ENCODE data around the gene NKX2-8. TPM values are rescaled to one million over a fixed set of nuclear protein-coding genes. Genes with fewer than 3 reads are reported as not detected.

The NKX2-8 gene
- total RNA-seq, result 0.86 TPM in 1 of 2 replicates, not detected in the other

DNA sequence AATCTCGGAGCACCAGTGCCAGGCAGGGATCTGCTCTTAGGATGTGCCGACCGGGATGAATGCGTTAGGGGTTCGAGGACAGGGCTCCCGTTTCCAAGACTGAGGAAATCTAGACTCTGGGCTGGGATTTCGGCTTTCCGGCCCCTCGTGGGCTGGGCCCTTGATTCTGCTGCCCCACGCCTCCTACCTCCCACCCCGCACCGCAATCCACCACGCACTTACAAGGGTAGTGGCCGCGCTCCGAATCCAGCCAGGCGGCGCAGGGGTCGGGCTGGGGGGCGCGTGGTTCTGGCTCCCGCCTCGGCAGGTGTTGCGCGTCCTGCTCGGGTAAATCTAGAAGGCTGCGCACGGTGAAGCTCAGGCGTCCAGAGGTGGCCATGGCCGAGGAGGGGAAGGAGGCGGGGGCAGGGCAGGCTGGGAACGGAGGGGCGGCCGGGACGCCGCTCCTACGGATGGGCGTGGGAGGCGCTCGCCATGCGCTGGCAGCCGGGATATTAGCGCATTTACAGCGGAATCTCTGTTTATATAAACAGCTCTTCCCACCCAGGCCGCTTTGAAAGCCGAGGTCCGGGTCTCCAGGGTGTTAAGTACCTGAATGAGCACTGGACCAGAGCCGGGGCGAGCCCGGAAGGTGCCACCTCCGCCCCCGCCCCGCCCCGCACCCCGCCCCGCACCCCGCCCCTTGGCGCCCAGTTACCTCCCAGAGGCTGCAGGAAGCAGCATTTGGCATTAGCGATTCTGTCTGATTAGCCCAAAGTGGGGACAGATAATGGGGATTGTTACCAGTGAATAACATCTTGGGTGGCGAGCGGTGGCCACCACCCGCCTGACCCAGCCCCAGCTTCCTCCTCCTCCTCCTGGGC lies at the start of gene NKX2-8:
NKX2-8 (minus strand) TSS at position 604 of the 863 bp plus-strand sequence; CDS start at position 379, 225 bp downstream.

Other genes starting within 250 kb of the NKX2-8 start
- not detected in 2 replicates for gene NKX2-1, start 62.4 kb downstream of the NKX2-8 start, total RNA-seq
- gene PAX9, start 79.2 kb upstream of the NKX2-8 start, total RNA-seq, result under 0.01 and 0.04 TPM in 2 replicates